Measurements from ENCODE around the gene FGF3.

FGF3 gene

DNA sequence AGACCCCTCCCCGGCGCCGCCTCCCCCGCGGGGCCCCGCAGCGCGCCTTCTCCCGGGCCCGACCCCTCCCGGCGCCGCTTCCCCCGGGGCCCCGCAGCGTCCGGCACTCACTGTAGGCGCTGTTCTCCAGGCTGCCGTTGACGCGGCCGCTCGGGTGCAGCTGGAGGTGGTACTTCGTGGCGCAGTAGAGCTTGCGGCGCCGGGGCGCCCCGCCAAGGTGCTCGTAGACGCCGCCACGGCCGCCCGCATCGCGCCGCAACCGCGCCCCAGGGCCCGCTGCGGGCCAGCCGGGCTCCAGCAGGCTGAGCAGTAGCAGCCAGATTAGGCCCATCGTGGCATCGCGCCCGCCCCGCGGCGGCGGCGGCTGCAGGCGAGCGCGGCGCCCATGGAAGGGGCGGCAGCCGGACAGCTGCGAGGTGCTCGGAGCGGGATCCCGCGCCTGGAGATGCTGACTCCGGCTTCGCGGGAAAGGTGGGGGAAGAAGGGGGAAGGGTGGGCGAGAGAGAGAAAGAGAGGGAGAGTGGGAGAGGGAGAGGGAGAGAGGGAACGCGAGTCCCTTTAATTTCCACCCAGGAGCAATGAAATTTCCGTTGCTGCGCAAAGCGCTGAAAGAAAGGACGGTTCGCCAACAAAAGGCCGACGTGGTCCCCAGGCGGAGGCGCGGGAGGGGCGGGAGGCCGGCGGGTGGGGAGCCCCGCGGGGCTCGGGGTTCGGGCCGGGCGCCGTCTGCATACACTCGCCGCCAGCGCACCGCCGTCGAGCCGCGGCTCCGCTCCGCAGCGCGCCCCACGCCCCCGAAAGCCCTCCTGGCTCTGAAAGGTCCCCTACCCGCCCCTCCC, at the start of gene FGF3:
FGF3 (minus strand) TSS at position 814 of the 839 bp plus-strand sequence; CDS start at position 331, 483 bp downstream.
- no peak within 1 kb of the TSS for H3K4me3 Mint-ChIP-seq
- peaks cover 25% of the 10 kb centered on the region for H3K27me3 Mint-ChIP-seq

GRCh38 chr11:69868871-69869270, 49.7 kb upstream of the FGF3 start:
- H3K9me3 Mint-ChIP-seq: peaks cover 2% of the 10 kb centered on the region
- H3K36me3 Mint-ChIP-seq: no peaks in the 10 kb centered on the region
- peaks cover 16% of the 10 kb centered on the region for H3K27me3 Mint-ChIP-seq
- H3K4me3 Mint-ChIP-seq: no peak overlapping the region
- no peak overlapping the region for H3K27ac Mint-ChIP-seq
- no peak for DNase-seq (ENCODE audit: low spot score in 2 of 2)
- no peak for ATAC-seq (ENCODE audit: low read depth)
- H3K4me1 Mint-ChIP-seq: no peaks in the 10 kb centered on the region

More for the DNA sequence above, at the start of gene FGF3:
- Mint-ChIP-seq H3K36me3 (peaks cover 1% of the 10 kb centered on the region), H3K9me3 (peaks cover 3% of the 10 kb centered on the region), H3K27ac (no peak within 1 kb of the TSS), H3K4me1 (peaks cover 6% of the 10 kb centered on the region)
- DNase-seq (ENCODE audit: low spot score in 2 of 2) (no peak), ATAC-seq (ENCODE audit: low read depth) (no peak)

DNA sequence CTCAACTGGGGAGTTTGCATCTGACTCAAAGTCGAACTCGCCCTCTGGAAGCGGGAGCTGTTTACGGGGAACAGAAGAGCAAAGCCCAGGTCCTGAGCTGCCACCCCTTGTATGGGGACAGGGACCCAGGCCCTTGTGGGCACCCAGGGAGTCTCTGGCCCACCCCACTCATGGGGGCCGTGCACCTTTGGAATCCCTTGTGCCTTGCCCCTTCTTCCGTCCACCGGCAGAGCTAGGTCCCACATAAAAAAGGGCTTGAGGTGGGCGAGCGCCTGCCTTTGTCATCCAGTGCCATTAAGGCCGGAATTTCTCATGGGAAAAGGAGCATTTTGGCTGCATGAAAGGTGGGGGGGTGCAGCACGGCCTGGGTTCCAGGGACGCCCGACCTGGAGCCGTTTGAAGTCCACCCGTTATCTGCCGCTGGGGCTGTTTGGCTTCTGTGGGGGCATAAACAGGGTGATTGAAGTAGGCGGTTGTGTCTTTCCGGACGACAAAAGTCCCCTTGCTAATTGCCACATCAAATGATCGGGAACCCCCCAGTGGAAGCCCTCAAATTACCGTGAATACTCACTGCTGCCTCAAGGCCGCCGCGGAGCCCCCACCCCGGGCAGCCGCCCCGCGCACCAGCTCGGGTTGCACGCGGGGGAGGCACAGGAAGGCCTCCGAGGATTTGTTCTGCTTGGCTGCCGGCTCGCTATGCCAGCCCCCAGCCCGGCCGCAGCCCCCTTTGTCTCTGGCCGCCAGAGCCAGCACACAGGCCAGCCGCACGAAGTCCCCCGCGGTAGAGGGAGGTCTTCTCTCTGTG, 49.0 kb upstream of the FGF3 start:
- peaks cover 2% of the 10 kb centered on the region for H3K9me3 Mint-ChIP-seq
- no peaks in the 10 kb centered on the region for H3K36me3 Mint-ChIP-seq
- H3K27ac Mint-ChIP-seq: no peak overlapping the region
- ATAC-seq (ENCODE audit: low read depth): no peak
- H3K4me1 Mint-ChIP-seq: no peaks in the 10 kb centered on the region
- DNase-seq (ENCODE audit: low spot score in 2 of 2): no peak
- H3K27me3 Mint-ChIP-seq: peaks cover 19% of the 10 kb centered on the region
- no peak overlapping the region for H3K4me3 Mint-ChIP-seq

- Mint-ChIP-seq H3K9me3 (no peaks in the 10 kb centered on the region), H3K27me3 (peaks cover 17% of the 10 kb centered on the region), H3K36me3 (no peaks in the 10 kb centered on the region), H3K4me1 (no peaks in the 10 kb centered on the region), H3K27ac (no peak overlapping the region), H3K4me3 (no peak overlapping the region)
- ATAC-seq (ENCODE audit: low read depth): no peak
- no peak for DNase-seq (ENCODE audit: low spot score in 2 of 2)
These were observed 48.1 kb upstream of the FGF3 start for GRCh38 chr11:69867076-69868005.

- DNase-seq (ENCODE audit: low spot score in 2 of 2) (no peak), ATAC-seq (ENCODE audit: low read depth) (no peak)
- Mint-ChIP-seq H3K4me1 (no peaks in the 10 kb centered on the region), H3K4me3 (no peak overlapping the region), H3K27me3 (peaks cover 17% of the 10 kb centered on the region), H3K36me3 (no peaks in the 10 kb centered on the region), H3K9me3 (no peaks in the 10 kb centered on the region), H3K27ac (no peak overlapping the region)
These were observed 47.4 kb upstream of the FGF3 start for GRCh38 chr11:69866648-69867047.

DNA sequence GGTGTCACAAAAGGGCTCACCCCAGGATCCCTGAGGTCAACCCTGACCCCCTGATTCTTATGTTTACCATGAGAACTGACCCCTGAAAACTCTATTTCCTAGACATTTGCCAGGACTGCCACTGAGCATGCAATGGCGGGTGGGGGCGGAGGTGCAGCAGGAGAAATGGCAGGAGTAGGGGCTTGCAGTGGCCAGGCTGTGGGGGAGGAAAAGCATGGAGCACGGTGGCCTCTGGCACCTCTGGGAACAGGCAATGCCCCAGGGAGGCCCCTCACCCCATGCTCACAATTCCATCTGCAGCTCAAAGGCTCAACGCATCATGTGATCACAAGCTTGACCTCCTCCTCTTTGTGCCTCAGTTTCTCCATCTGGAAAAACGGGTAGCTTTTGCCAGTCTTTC, 46.5 kb upstream of the FGF3 start:
- H3K27ac Mint-ChIP-seq: no peak overlapping the region
- DNase-seq (ENCODE audit: low spot score in 2 of 2) (no peak), ATAC-seq (ENCODE audit: low read depth) (no peak)
- no peak overlapping the region for H3K4me3 Mint-ChIP-seq
- no peaks in the 10 kb centered on the region for H3K36me3 Mint-ChIP-seq
- H3K4me1 Mint-ChIP-seq: no peaks in the 10 kb centered on the region
- peaks cover 17% of the 10 kb centered on the region for H3K27me3 Mint-ChIP-seq
- no peaks in the 10 kb centered on the region for H3K9me3 Mint-ChIP-seq

GRCh38 chr11:69864686-69865661, 45.8 kb upstream of the FGF3 start:
- no peaks in the 10 kb centered on the region for H3K9me3 Mint-ChIP-seq
- H3K27me3 Mint-ChIP-seq: peaks cover 17% of the 10 kb centered on the region
- ATAC-seq (ENCODE audit: low read depth) (no peak), DNase-seq (ENCODE audit: low spot score in 2 of 2) (no peak)
- H3K36me3 Mint-ChIP-seq: no peaks in the 10 kb centered on the region
- H3K27ac Mint-ChIP-seq: no peak overlapping the region
- no peak overlapping the region for H3K4me3 Mint-ChIP-seq
- H3K4me1 Mint-ChIP-seq: no peaks in the 10 kb centered on the region

GRCh38 chr11:69863544-69864200, 44.5 kb upstream of the FGF3 start:
- DNase-seq (ENCODE audit: low spot score in 2 of 2) (no peak), ATAC-seq (ENCODE audit: low read depth) (no peak)
- Mint-ChIP-seq H3K27ac (no peak overlapping the region), H3K4me3 (no peak overlapping the region), H3K36me3 (no peaks in the 10 kb centered on the region), H3K27me3 (peaks cover 12% of the 10 kb centered on the region), H3K9me3 (no peaks in the 10 kb centered on the region), H3K4me1 (no peaks in the 10 kb centered on the region)

DNA sequence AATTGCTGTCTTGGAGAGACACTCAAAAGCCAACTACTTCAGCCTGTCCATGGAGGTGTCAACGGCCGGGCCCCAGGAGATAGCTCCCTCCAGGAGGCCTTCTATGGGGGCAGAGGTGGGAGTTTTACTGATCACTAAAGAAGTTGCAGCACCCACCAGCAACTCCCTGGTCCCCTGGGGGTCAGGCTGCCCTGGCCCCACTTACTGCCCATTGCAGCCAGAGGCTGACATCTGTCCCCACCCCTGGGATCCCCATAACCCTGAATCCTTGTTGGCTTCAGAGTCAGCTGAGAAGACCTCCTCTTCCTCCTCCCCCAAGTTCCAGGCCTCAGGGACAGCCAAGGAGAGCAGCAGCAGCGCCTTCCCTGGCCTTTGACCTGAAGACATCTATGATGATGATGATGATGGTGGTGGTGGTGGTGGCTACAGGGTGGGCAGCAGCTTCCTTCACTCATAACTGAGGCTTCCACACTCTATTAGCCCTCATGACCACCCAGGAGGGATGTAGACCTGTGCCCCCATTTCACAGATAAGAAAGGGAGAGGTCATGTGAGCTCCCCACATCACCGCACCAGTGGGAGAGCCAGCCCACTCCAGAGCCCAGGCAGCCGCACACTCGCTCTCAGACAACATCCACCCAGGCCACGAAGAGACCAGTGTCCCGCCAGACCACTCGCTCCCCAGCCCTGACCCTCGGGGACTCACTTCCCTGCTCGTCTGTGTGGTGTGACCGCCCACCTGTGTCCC, 43.8 kb upstream of the FGF3 start:
- no peaks in the 10 kb centered on the region for H3K4me1 Mint-ChIP-seq
- H3K9me3 Mint-ChIP-seq: no peaks in the 10 kb centered on the region
- no peak for DNase-seq (ENCODE audit: low spot score in 2 of 2)
- H3K27me3 Mint-ChIP-seq: peaks cover 12% of the 10 kb centered on the region
- H3K36me3 Mint-ChIP-seq: no peaks in the 10 kb centered on the region
- no peak for ATAC-seq (ENCODE audit: low read depth)
- H3K27ac Mint-ChIP-seq: no peak overlapping the region
- H3K4me3 Mint-ChIP-seq: no peak overlapping the region

DNA sequence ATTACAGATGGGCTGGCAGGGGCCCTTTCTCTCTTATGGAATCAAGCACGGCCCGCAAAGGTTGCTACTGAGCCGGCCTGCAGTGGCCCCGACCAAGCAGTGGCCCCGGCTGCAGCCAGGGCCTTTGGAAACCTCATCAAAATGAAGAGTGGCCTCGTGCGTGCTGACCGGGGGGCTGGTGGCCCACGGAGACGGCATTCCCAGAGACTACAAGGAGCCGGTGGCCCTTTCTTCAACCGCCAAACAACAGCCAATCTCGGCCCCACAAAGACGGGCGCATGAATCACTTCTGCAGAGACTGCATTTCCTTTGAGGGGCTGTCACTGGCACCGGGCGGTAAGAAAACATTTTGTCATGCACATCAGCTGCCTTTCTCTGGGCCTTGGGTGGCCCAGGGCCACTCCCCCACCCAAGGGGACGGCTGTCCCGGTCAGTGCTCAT, 43.1 kb upstream of the FGF3 start:
- H3K4me1 Mint-ChIP-seq: peaks cover 3% of the 10 kb centered on the region
- no peaks in the 10 kb centered on the region for H3K36me3 Mint-ChIP-seq
- H3K27me3 Mint-ChIP-seq: peaks cover 13% of the 10 kb centered on the region
- H3K4me3 Mint-ChIP-seq: no peak overlapping the region
- no peak overlapping the region for H3K27ac Mint-ChIP-seq
- ATAC-seq (ENCODE audit: low read depth) (no peak), DNase-seq (ENCODE audit: low spot score in 2 of 2) (no peak)
- peaks cover 2% of the 10 kb centered on the region for H3K9me3 Mint-ChIP-seq

DNA sequence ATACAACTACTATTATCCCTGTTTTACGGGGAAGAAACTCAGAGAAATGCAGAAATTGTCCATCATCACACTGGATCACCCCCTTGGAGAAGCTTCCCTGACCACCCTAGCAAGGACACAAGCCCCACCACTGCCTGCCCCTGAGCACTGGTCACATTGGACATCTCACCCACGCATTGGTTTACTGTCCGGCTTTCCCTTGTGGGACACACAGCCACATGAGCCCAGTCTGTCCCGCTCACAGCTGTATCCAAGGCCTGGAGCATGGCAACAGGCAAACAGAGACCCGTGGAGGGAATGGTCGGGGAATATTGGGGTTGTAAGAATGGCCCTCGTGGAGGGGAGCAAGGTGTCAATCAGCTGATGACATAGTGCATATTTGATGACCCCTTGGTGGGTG, 42.7 kb upstream of the FGF3 start:
- Mint-ChIP-seq H3K9me3 (peaks cover 3% of the 10 kb centered on the region), H3K4me3 (no peak overlapping the region), H3K36me3 (no peaks in the 10 kb centered on the region), H3K4me1 (peaks cover 4% of the 10 kb centered on the region), H3K27me3 (peaks cover 11% of the 10 kb centered on the region), H3K27ac (no peak overlapping the region)
- DNase-seq (ENCODE audit: low spot score in 2 of 2): no peak
- ATAC-seq (ENCODE audit: low read depth): no peak

Data from memory B cell (primary cell).